WTC11 (cell line): ENCODE data around the gene CCNJL. TPM values are rescaled to one million over a fixed set of nuclear protein-coding genes. Genes with fewer than 3 reads are reported as not detected.

Experiments used
- ATAC-seq: fragments of 200-7000 bp; cut with Tn5 transposase; 2 replicates; pipeline ENCODE4 v1.10.0; 2021; ENCODE audit warnings: mild to moderate bottlenecking, moderate library complexity
- CTCF ChIA-PET: fragments of 300-600 bp; sonication (Branson Sonifier 250); formaldehyde crosslinking; loops from one replicate; lab custom pipeline; 2021; ENCODE audit warnings: antibody characterized with exemption; lab: Charles Lee
- POLR2A ChIA-PET: fragments of 350-600 bp; sonication (Branson Sonifier 250); formaldehyde crosslinking; loops from one replicate; lab custom pipeline; 2021; ENCODE audit warnings: antibody characterized with exemption; lab: Charles Lee
- DNase-seq: peaks from one replicate; pipeline ENCODE4 v3.0.0; 2021; ENCODE audit warnings: low spot score
- H3K27ac Mint-ChIP-seq: 2 replicates; pipeline ENCODE4 v1.8.0; 2021; ENCODE audit warnings: mixed read lengths
- H3K27me3 Mint-ChIP-seq: 2 replicates; pipeline ENCODE4 v1.8.0; 2021; ENCODE audit warnings: low read depth, mild to moderate bottlenecking, moderate library complexity, mixed read lengths
- H3K36me3 Mint-ChIP-seq: 2 replicates; pipeline ENCODE4 v1.8.0; 2021; ENCODE audit warnings: mixed read lengths
- H3K4me1 Mint-ChIP-seq: 2 replicates; pipeline ENCODE4 v1.8.0; 2022; ENCODE audit warnings: mixed read lengths
- H3K4me3 Mint-ChIP-seq: 2 replicates; pipeline ENCODE4 v1.8.0; 2021; ENCODE audit warnings: mild to moderate bottlenecking, moderate library complexity, mixed read lengths
- H3K9me3 Mint-ChIP-seq: 2 replicates; pipeline ENCODE4 v1.8.0; 2021; ENCODE audit warnings: mixed read lengths
- AFF4 ChIP-seq: sonication (generic); formaldehyde crosslinking; IDR thresholded peaks from 2 replicates; pipeline ENCODE4 v1.8.1; 2023; ENCODE audit warnings: mild to moderate bottlenecking, missing genetic modification reagents, borderline replicate concordance
- E2F1 ChIP-seq: sonication (generic); formaldehyde crosslinking; IDR thresholded peaks from 2 replicates; pipeline ENCODE4 v1.8.0; 2022; ENCODE audit warnings: mild to moderate bottlenecking, missing genetic modification reagents
- GABPB1 ChIP-seq: sonication (generic); formaldehyde crosslinking; IDR thresholded peaks from 2 replicates; pipeline ENCODE4 v1.8.1; 2023; ENCODE audit warnings: mild to moderate bottlenecking, missing genetic modification reagents
- NFE2L1 ChIP-seq: sonication (generic); formaldehyde crosslinking; IDR thresholded peaks from 2 replicates; pipeline ENCODE4 v1.8.1; 2023; ENCODE audit warnings: missing genetic modification reagents
- PRRX2 ChIP-seq: fragments of 250-450 bp; sonication (Bioruptor Pico); IDR thresholded peaks from 2 replicates; pipeline ENCODE4 v1.8.0; 2021; ENCODE audit warnings: mild to moderate bottlenecking
- TCF7 ChIP-seq: sonication (generic); formaldehyde crosslinking; IDR thresholded peaks from 2 replicates; pipeline ENCODE4 v1.8.0; 2022; ENCODE audit warnings: mild to moderate bottlenecking, low read depth, missing genetic modification reagents, moderate library complexity
- TEAD1 ChIP-seq: sonication (generic); formaldehyde crosslinking; IDR thresholded peaks from 2 replicates; pipeline ENCODE4 v1.8.0; 2022; ENCODE audit warnings: mild to moderate bottlenecking, missing genetic modification reagents
- TEAD4 ChIP-seq: sonication (generic); formaldehyde crosslinking; IDR thresholded peaks from 2 replicates; pipeline ENCODE4 v1.8.0; 2022; ENCODE audit warnings: mild to moderate bottlenecking, missing genetic modification reagents
- ZNF512 ChIP-seq: sonication (generic); formaldehyde crosslinking; IDR thresholded peaks from 2 replicates; pipeline ENCODE4 v1.8.1; 2022; ENCODE audit warnings: missing genetic modification reagents, borderline replicate concordance
- ZSCAN18 ChIP-seq: fragments of 250-450 bp; sonication (Bioruptor Pico); IDR thresholded peaks from 2 replicates; pipeline ENCODE4 v2.1.2; 2022; ENCODE audit warnings: mild to moderate bottlenecking, moderate library complexity
- total RNA-seq: library from RNA; stranded (reverse); gene quantifications from 3 replicates; pipeline ENCODE4 v1.2.3, GENCODE V29; 2021

The CCNJL gene
- total RNA-seq, 1 experiment from 2014 or later = 31.3 TPM

GRCh38 chr5:160356550-160357347 lies 44.4 kb upstream of the CCNJL start (continued):
- TF ChIP-seq ZNF512 (CRISPR knock-in tag) (no peak), GABPB1 (CRISPR knock-in tag) (no peak), TEAD1 (no peak), AFF4 (CRISPR knock-in tag) (no peak), TCF7 (CRISPR knock-in tag) (no peak)

GRCh38 chr5:160354666-160355065 lies 42.3 kb upstream of the CCNJL start:
- TF ChIP-seq NFE2L1 (CRISPR knock-in tag) (no peak), TEAD4 (CRISPR knock-in tag) (no peak), ZSCAN18 (CRISPR knock-in tag) (no peak), PRRX2 (CRISPR knock-in tag) (no peak), E2F1 (CRISPR knock-in tag) (no peak), AFF4 (CRISPR knock-in tag) (no peak)
- TF ChIP-seq, all 79 proteins: peak for 0
- Mint-ChIP-seq H3K27ac (no peak overlapping the region), H3K4me3 (no peak overlapping the region), H3K36me3 (no peaks in the 10 kb centered on the region), H3K9me3 (no peaks in the 10 kb centered on the region), H3K4me1 (peaks cover 10% of the 10 kb centered on the region; the same call in 1 of the 2 replicates), H3K27me3 (no peaks in the 10 kb centered on the region)
- POLR2A ChIA-PET = no interaction called here
- DNase-seq = no peak
- CTCF ChIA-PET = no interaction called here
- ATAC-seq = no peak
